ENCODE results near the gene DUOXA1. TPM values are rescaled to one million over a fixed set of nuclear protein-coding genes. Genes with fewer than 3 reads are reported as not detected.
A peak's percentile ranks its signal among the peaks of the same experiment; 100 is the strongest.

Gene DUOXA1
- total RNA-seq, 1 donor from 2014 or later: not detected

DNA sequence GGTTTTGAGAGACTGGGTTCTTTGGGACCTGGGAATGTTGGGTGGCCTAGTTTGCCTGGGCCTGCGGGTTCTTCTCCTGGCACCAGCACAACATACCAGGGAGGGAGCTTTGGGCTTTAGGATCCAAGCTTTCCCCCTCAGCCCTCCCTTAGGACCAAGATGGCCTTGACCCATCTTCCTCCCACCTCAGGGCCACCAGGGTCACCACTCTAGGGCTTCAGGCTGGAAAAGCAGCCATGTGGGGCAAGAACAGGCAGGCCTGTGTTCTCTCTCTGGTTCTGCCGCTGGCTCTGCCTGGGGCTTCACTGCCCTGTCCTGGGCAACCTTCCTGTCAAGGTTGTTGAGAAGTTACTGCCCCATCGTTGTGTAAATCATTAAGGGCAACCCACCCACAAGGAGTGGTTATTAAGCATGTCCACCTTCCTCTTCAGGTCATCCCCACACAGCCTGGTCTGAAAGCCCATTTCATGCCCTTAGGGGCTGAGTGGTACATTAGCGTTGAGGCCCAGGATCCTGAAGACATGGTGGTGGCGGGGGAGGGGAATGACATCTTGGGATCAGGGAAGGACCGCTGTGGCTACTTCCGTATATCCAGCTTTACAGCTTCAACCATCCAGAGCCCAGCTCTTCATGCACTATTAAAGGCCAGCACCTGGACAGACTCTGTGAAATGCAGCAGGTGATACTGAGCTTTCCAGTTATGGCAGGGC, 767 bp upstream of the DUOXA1 start:
- TF ChIP-seq, protein P1, sequence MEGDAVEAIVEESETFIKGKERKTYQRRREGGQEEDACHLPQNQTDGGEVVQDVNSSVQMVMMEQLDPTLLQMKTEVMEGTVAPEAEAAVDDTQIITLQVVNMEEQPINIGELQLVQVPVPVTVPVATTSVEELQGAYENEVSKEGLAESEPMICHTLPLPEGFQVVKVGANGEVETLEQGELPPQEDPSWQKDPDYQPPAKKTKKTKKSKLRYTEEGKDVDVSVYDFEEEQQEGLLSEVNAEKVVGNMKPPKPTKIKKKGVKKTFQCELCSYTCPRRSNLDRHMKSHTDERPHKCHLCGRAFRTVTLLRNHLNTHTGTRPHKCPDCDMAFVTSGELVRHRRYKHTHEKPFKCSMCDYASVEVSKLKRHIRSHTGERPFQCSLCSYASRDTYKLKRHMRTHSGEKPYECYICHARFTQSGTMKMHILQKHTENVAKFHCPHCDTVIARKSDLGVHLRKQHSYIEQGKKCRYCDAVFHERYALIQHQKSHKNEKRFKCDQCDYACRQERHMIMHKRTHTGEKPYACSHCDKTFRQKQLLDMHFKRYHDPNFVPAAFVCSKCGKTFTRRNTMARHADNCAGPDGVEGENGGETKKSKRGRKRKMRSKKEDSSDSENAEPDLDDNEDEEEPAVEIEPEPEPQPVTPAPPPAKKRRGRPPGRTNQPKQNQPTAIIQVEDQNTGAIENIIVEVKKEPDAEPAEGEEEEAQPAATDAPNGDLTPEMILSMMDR (conservative IDR thresholded peaks at IDR 0.05): no peak
- no peaks in the 10 kb centered on the region for H3K36me3 Mint-ChIP-seq (ENCODE audit: low read depth)
- H3K27ac Mint-ChIP-seq (ENCODE audit: unreplicated experiment): no peak overlapping the region
- peaks cover 97% of the 10 kb centered on the region for H3K27me3 Mint-ChIP-seq (ENCODE audit: low read depth)
- H3K9me3 Mint-ChIP-seq: no peaks in the 10 kb centered on the region
- peaks cover 12% of the 10 kb centered on the region for H3K4me1 Mint-ChIP-seq
- no peak for DNase-seq (ENCODE audit: low read depth, low spot score)
- H3K4me3 Mint-ChIP-seq: no peak overlapping the region

DNA sequence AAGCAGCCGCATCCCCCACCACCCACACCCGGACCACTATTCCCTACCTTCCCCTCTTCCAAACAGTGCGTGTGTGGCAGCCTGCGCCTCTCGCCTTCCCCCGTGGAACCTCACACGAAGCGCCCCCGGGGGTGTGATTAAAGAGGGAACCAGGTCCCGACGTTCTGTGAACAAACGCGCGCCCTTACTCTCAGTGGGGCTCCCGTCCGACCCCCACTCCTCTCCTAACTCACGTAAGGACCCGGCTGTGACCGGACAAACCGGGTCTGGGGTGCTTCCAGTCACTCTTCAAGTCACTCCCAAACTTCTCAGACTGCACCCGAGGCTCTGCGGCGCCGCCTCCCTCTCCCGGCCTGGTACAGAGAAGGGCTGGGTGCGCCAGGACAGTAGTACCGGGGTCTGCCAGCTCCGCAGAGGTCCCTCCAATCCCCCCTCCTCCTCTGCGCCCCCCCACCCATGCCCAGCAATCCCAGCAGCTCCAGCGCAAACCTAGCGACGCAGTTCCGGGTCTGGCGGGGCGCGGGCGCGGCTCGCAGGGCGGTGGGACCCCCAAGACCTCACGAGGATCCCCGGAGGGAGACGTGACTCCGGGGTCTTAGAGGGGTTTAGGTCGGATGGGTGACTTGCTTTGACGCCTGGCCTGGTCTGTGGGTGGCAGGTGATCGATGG, 574 bp downstream of the DUOXA1 start:
- no peak for DNase-seq (ENCODE audit: low read depth, low spot score)
- Mint-ChIP-seq H3K9me3 (no peaks in the 10 kb centered on the region), H3K4me1 (peaks cover 12% of the 10 kb centered on the region), H3K36me3 (ENCODE audit: low read depth) (no peaks in the 10 kb centered on the region), H3K27ac (ENCODE audit: unreplicated experiment) (no peak overlapping the region), H3K4me3 (peak overlapping the region; percentile 19), H3K27me3 (ENCODE audit: low read depth) (peaks cover 99% of the 10 kb centered on the region)
- TF ChIP-seq, protein P1 (conservative IDR thresholded peaks at IDR 0.05): no peak

DNA sequence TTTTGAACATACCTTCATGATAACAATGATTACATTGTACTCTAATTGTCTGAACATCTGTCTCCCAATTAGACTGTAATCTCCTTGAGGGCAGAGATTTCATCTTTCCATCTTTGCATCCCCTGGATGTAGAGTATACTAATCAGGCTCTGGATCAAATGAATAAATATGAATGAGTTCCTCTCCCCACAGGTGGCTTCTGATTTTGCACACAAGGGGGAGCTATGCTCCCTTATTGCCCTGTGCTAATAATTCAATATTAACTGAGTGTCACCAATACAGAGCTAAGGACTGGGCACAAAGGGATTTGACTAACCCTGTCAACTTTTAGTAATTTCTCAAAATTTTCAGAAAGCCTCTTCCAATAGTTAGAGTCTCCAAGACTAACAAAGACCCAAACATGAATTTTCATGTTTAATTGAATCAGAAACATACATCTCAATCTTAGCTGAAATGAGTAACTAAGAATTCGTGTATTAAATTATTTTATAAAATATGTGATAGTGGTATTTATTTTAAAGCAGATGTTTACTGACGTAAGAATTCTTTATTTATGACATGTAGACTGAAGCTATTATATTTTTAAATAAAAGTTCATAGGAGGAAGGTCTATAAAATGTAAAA, 3.0 kb downstream of the DUOXA1 start:
- Mint-ChIP-seq H3K36me3 (ENCODE audit: low read depth) (no peaks in the 10 kb centered on the region), H3K4me1 (peaks cover 12% of the 10 kb centered on the region), H3K9me3 (no peaks in the 10 kb centered on the region), H3K27ac (ENCODE audit: unreplicated experiment) (no peak overlapping the region), H3K27me3 (ENCODE audit: low read depth) (peaks cover 93% of the 10 kb centered on the region), H3K4me3 (no peak overlapping the region)
- no peak for DNase-seq (ENCODE audit: low read depth, low spot score)
- TF ChIP-seq, protein P1 (conservative IDR thresholded peaks at IDR 0.05): peak; percentile 73

DNA sequence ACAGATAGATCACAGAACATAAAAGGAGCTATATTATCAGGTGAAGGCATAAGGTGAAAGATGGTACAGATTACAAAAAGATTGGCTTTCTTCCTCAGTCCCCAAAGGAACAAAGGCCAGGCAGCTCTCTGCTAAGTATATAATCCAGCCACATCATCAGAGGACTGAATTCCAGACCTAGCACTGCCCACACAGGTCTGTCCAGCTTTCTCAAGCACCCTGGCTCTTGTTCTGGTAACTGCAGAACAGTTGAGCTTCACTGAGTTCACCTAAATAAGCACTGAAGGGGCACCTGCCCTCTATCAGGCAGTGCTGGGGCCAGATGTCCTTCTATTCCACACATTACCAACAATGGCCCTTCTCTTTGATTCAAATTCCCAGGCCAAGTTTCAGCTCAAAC, 6.3 kb downstream of the DUOXA1 start:
- TF ChIP-seq, protein P1 (conservative IDR thresholded peaks at IDR 0.05): no peak
- DNase-seq (ENCODE audit: low read depth, low spot score): no peak
- peaks cover 2% of the 10 kb centered on the region for H3K4me1 Mint-ChIP-seq
- H3K27ac Mint-ChIP-seq (ENCODE audit: unreplicated experiment): no peak overlapping the region
- no peaks in the 10 kb centered on the region for H3K9me3 Mint-ChIP-seq
- H3K36me3 Mint-ChIP-seq (ENCODE audit: low read depth): no peaks in the 10 kb centered on the region
- no peak overlapping the region for H3K4me3 Mint-ChIP-seq
- peaks cover 76% of the 10 kb centered on the region for H3K27me3 Mint-ChIP-seq (ENCODE audit: low read depth)

DNA sequence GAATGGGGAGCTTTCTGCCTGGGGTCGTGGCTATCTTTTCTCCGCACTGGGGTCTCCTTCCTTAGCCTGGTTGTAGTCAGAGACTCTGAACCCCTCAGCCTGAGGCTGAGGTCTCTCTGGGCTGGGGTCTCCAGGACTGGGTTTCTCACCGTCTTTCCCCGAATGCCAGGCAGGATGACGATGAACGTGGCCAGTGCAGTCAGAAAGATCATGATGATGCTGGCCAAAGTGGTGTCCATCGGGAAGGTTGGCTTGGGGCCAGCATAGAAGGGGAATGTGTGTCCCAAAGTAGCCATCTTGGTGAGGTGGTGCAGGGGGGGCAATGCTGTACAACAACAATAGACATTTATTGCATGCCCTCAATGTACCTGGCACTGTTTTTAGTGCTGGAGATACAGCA, 7.0 kb downstream of the DUOXA1 start:
- Mint-ChIP-seq H3K27ac (ENCODE audit: unreplicated experiment) (no peak overlapping the region), H3K4me1 (peaks cover 6% of the 10 kb centered on the region), H3K27me3 (ENCODE audit: low read depth) (peaks cover 76% of the 10 kb centered on the region), H3K4me3 (no peak overlapping the region), H3K36me3 (ENCODE audit: low read depth) (no peaks in the 10 kb centered on the region), H3K9me3 (peaks cover 4% of the 10 kb centered on the region)
- TF ChIP-seq, protein P1 (conservative IDR thresholded peaks at IDR 0.05): no peak
- DNase-seq (ENCODE audit: low read depth, low spot score): no peak
